Left lung (tissue), 10 donors: ENCODE measurements around the gene RPL18A. TPM values are rescaled to one million over a fixed set of nuclear protein-coding genes. Genes with fewer than 3 reads are reported as not detected.

Experiments
- ATAC-seq: fragments of 200-7000 bp; cut with Tn5 transposase; one replicate; pipeline ENCODE4 v1.9.1; 2020; ENCODE audit warnings: moderate library complexity
- DNase-seq, 4 donors: peaks; one replicate each; pipeline ENCODE4 v3.0.0-alpha.2; 2013 to 2020
- H3K27ac ChIP-seq, 2 donors: fragments of 200-600 bp; sonication (generic) in 1 of 2; one replicate each; pipeline versions ENCODE4 v1.5.0 to v1.8.0; 2020 to 2021
- H3K27me3 ChIP-seq, 2 donors: fragments of 200-600 bp; sonication (generic) in 1 of 2; one replicate each; pipeline versions ENCODE4 v1.5.0 to v1.8.0; 2020 to 2021
- H3K36me3 ChIP-seq, 2 donors: fragments of 200-600 bp; sonication (generic) in 1 of 2; one replicate each; pipeline versions ENCODE4 v1.5.0 to v1.8.0; 2020 to 2021
- H3K4me1 ChIP-seq, 2 donors: fragments of 200-600 bp; one replicate each; pipeline ENCODE4 v1.8.0; 2021
- H3K4me3 ChIP-seq, 2 donors: fragments of 200-600 bp; sonication (generic) in 1 of 2; one replicate each; pipeline versions ENCODE4 v1.5.0 to v1.8.0; 2020 to 2021; ENCODE audit warnings: mild to moderate bottlenecking in 1 of 2
- H3K9me3 ChIP-seq, 2 donors: fragments of 200-600 bp; sonication (generic) in 1 of 2; one replicate each; pipeline versions ENCODE4 v1.5.0 to v1.8.0; 2020 to 2021
- intact Hi-C, 2 donors: fragments of 100-400 bp; cut with DNase I; formaldehyde crosslinking; loops; one replicate each; pipeline versions ENCODE4 v1.11.2 to v1.14.2; 2022
- polyA plus RNA-seq, 6 donors: library from polyadenylated mRNA; unstranded; fragments of 120-200 nt; gene quantifications; one replicate each; pipeline ENCODE4 v1.2.1, GENCODE V29; 2013; ENCODE audit not compliant: insufficient read length in 6 of 6
- total RNA-seq, 2 donors: library from RNA; stranded (reverse); fragmentation: NEBNext Ultra II Directional; extraction: Animal tissue kit (Norgen Biotek cat#: 25700); gene quantifications; one replicate each; pipeline ENCODE4 v1.2.1, GENCODE V29; 2021
- TF ChIP-seq, protein P1 (sequence below), 2 donors: fragments of 200-600 bp; sonication (generic) in 1 of 2; IDR thresholded peaks; one replicate each; pipeline versions ENCODE4 v1.5.0 to v1.8.0; 2021; ENCODE audit warnings: antibody characterized with exemption in 2 of 2
- donor health status: DM: no; HTN: yes; CAD: no.
- donor health status: DM: no; HTN: no; CAD: no.

The RPL18A gene
- total and polyA plus RNA-seq, 8 donors: 1,124 to 1,592 (median 1,314) TPM

DNA sequence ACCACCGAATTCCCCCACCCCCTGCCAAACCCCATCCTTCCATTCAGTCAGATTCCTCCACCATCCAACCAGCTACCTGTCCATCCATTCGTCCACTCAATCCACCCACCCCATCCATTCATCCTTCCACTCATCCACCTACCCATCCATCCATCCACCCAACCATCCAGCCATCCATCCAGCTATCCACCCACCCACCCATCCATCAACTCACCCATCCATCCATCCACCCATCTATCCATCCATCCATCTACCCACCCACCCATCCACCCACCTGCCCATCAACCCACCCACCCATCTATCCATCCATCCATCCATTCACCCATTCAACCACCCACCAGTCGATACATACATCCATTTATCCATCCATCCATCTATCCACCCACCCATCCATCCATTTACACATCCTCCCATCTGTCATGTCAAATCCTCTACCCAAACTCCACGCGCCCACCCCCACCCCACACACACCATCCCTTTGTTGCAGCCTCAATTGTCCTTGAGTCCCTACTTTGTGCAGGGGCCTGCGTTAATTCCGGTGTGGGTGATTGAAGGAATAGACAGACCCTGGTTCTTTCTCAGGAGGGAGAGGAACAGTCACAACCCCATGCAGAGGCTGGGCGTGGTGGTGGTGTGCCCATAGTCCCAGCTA, 6.7 kb downstream of the RPL18A start:
- no peak overlapping the region for H3K27ac ChIP-seq
- ATAC-seq: no peak
- intact Hi-C loops: loop anchor here in 1 of 2 donors (10.0 kb wide), 2 partner anchors 58 to 128 kb away; no protein-coding TSS in a partner anchor

DNA sequence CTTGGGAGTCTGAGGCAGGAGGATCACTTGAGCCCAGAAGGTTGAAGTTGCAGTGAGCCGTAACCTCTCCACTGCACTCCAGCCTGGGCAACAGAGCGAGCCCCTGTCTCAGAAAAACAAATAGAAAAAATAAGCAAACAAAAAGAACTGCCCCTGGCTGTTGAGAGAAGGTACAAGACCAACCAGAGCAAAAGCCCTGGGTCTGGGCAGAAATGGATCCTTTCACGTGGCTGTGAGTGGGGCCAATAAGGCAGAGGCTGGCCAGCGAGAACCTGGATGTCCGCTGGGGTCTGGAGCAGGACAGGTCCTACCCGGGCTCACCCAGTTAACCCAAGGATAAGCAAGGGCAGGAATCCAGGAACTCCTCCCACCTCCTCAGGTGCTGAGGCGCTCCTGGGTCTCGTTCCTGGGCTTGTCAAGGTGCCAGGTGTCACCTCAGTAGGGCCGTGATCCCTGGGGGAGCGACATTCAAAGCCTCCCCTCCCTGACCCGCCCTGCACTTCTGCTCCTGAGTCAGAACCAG, 7.3 kb downstream of the RPL18A start:
- no peak overlapping the region for H3K27ac ChIP-seq
- H3K36me3 ChIP-seq: peaks cover 8 to 37% of the 10 kb centered on the region in 2 donors
- intact Hi-C loops: loop anchor here in 1 of 2 donors (10.0 kb wide), 2 partner anchors 58 to 128 kb away; no protein-coding TSS in a partner anchor
- no peaks in the 10 kb centered on the region for H3K9me3 ChIP-seq
- DNase-seq (no peak), ATAC-seq (no peak)
- no peak overlapping the region for H3K4me3 ChIP-seq
- TF ChIP-seq, protein P1, sequence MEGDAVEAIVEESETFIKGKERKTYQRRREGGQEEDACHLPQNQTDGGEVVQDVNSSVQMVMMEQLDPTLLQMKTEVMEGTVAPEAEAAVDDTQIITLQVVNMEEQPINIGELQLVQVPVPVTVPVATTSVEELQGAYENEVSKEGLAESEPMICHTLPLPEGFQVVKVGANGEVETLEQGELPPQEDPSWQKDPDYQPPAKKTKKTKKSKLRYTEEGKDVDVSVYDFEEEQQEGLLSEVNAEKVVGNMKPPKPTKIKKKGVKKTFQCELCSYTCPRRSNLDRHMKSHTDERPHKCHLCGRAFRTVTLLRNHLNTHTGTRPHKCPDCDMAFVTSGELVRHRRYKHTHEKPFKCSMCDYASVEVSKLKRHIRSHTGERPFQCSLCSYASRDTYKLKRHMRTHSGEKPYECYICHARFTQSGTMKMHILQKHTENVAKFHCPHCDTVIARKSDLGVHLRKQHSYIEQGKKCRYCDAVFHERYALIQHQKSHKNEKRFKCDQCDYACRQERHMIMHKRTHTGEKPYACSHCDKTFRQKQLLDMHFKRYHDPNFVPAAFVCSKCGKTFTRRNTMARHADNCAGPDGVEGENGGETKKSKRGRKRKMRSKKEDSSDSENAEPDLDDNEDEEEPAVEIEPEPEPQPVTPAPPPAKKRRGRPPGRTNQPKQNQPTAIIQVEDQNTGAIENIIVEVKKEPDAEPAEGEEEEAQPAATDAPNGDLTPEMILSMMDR (IDR thresholded peaks at IDR 0.05): no peak
- peaks cover 0 to 32% of the 10 kb centered on the region in 2 donors for H3K4me1 ChIP-seq
- H3K27me3 ChIP-seq: peaks cover 27 to 33% of the 10 kb centered on the region in 2 donors

More for the DNA sequence above, 6.7 kb downstream of the RPL18A start:
- TF ChIP-seq, protein P1 (IDR thresholded peaks at IDR 0.05): no peak
- no peak for DNase-seq
- no peak overlapping the region for H3K4me3 ChIP-seq
- peaks cover 9 to 43% of the 10 kb centered on the region in 2 donors for H3K36me3 ChIP-seq
- peaks cover 21 to 27% of the 10 kb centered on the region in 2 donors for H3K27me3 ChIP-seq
- H3K9me3 ChIP-seq: no peaks in the 10 kb centered on the region
- peaks cover 3 to 32% of the 10 kb centered on the region in 2 donors for H3K4me1 ChIP-seq

DNA sequence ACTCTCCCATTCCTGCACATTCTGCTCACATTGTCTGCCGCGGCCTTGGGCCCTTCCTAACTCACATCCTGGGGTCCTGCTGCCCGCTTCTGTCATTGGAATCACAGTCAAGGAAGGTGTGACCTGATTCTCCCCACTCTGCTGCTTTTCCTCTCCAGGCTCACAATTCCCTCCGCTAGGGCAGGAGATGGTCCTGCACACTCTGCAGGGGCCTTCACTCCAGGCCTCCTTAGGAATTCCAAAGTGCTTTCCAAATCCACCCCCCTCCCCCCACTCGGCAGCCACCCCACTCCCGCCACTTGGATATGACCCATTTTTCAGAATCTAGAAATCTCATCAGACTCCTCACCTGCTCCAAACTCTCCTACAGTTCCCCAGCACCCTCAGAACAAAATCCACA, 9.0 kb downstream of the RPL18A start:
- Histone ChIP-seq H3K4me3 (no peak overlapping the region), H3K4me1 (peaks cover 0 to 32% of the 10 kb centered on the region in 2 donors), H3K36me3 (peaks cover 0 to 20% of the 10 kb centered on the region in 2 donors), H3K27ac (no peak overlapping the region), H3K27me3 (peaks cover 43 to 49% of the 10 kb centered on the region in 2 donors), H3K9me3 (no peaks in the 10 kb centered on the region)
- TF ChIP-seq, protein P1 (IDR thresholded peaks at IDR 0.05): no peak
- ATAC-seq (no peak), DNase-seq (no peak)
- intact Hi-C loops: loop anchor here in 1 of 2 donors (10.0 kb wide), 2 partner anchors 56 to 126 kb away; no protein-coding TSS in a partner anchor

DNA sequence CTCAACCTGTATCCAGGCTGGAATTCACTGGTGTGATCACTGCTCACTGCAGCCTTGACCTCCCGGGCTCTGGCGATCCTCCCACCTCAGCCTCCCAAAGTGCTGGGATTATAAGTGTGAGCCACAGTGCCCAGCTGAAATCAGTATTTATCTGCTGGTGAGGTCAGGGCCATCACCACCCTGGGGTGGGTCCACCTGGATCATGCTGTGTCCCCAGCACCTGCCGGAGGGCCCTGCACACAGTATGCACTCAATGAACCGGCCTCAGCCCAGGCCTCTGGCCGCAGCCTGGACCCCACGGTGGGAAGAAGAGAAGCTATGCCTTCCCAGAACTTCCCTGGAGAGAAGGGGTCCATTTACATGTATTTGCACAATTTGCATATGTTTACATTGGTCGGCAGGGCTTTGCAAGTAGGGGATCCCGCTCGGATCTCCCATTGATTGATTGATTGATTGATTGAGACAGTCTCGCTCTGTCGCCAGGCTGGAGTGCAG, 9.5 kb downstream of the RPL18A start:
- Histone ChIP-seq H3K4me3 (no peak overlapping the region), H3K9me3 (no peaks in the 10 kb centered on the region), H3K4me1 (peaks cover 0 to 32% of the 10 kb centered on the region in 2 donors), H3K27ac (no peak overlapping the region), H3K36me3 (peaks cover 0 to 15% of the 10 kb centered on the region in 2 donors), H3K27me3 (peaks cover 48 to 54% of the 10 kb centered on the region in 2 donors)
- TF ChIP-seq, protein P1 (IDR thresholded peaks at IDR 0.05): no peak
- ATAC-seq (no peak), DNase-seq (no peak)
- intact Hi-C loops: loop anchor here in 1 of 2 donors (10.0 kb wide), 2 partner anchors 56 to 126 kb away; no protein-coding TSS in a partner anchor
